ENCODE results near the gene COX7C.
"Not testable (repeated sequence)": the region's sequence is repeated elsewhere in the genome, so short reads cannot be mapped to it uniquely, and the experiment has no call there.

Gene COX7C

GRCh38 chr5:86617756-86618576 is at the start of gene COX7C:
Gene COX7C (plus strand): TSS chr5:86617941. CDS start chr5:86618056, 115 bp downstream.
- peak within 1 kb of the TSS; percentile 97 for H3K27ac Mint-ChIP-seq
- ATAC-seq = peak; percentile 99
- H3K4me3 Mint-ChIP-seq = peak within 1 kb of the TSS; percentile 100
- peaks cover 3% of the 10 kb centered on the region for H3K9me3 Mint-ChIP-seq
- peaks cover 10% of the 10 kb centered on the region for H3K27me3 Mint-ChIP-seq
- peaks cover 6% of the 10 kb centered on the region for H3K4me1 Mint-ChIP-seq
- peaks cover 35% of the 10 kb centered on the region for H3K36me3 Mint-ChIP-seq

- H3K27me3 Mint-ChIP-seq, H3K4me3 Mint-ChIP-seq, ATAC-seq, H3K27ac Mint-ChIP-seq, H3K9me3 Mint-ChIP-seq, H3K4me1 Mint-ChIP-seq, H3K36me3 Mint-ChIP-seq: not testable (repeated sequence)
These were observed 48.0 kb upstream of the COX7C start for GRCh38 chr5:86569522-86570426.

GRCh38 chr5:86570427-86571083 is 47.2 kb upstream of the COX7C start:
- Mint-ChIP-seq H3K4me3 (no peak overlapping the region), H3K9me3 (no peaks in the 10 kb centered on the region), H3K36me3 (no peaks in the 10 kb centered on the region), H3K27me3 (no peaks in the 10 kb centered on the region), H3K27ac (no peak overlapping the region), H3K4me1 (no peaks in the 10 kb centered on the region)
- ATAC-seq = no peak

- not testable (repeated sequence) for H3K4me3 Mint-ChIP-seq, H3K4me1 Mint-ChIP-seq, H3K27ac Mint-ChIP-seq, H3K9me3 Mint-ChIP-seq, ATAC-seq, H3K36me3 Mint-ChIP-seq, H3K27me3 Mint-ChIP-seq
These were observed 46.6 kb upstream of the COX7C start for GRCh38 chr5:86571109-86571508.

- Mint-ChIP-seq H3K27ac (no peak overlapping the region), H3K27me3 (no peaks in the 10 kb centered on the region), H3K4me3 (no peak overlapping the region), H3K36me3 (no peaks in the 10 kb centered on the region), H3K4me1 (no peaks in the 10 kb centered on the region), H3K9me3 (no peaks in the 10 kb centered on the region)
- ATAC-seq = no peak
These were observed 44.8 kb upstream of the COX7C start for GRCh38 chr5:86572825-86573517.

GRCh38 chr5:86579502-86579901 is 38.2 kb upstream of the COX7C start:
- Mint-ChIP-seq H3K27ac (no peak overlapping the region), H3K9me3 (no peaks in the 10 kb centered on the region), H3K4me3 (no peak overlapping the region), H3K27me3 (peaks cover 9% of the 10 kb centered on the region), H3K4me1 (no peaks in the 10 kb centered on the region), H3K36me3 (no peaks in the 10 kb centered on the region)
- ATAC-seq = no peak

- Mint-ChIP-seq H3K27me3 (peaks cover 37% of the 10 kb centered on the region), H3K9me3 (no peaks in the 10 kb centered on the region), H3K27ac (no peak overlapping the region), H3K4me1 (no peaks in the 10 kb centered on the region), H3K4me3 (no peak overlapping the region), H3K36me3 (no peaks in the 10 kb centered on the region)
- ATAC-seq = no peak
These were observed 21.3 kb upstream of the COX7C start for GRCh38 chr5:86596476-86596875.

- ATAC-seq = no peak
- Mint-ChIP-seq H3K27me3 (peaks cover 10% of the 10 kb centered on the region), H3K4me1 (no peaks in the 10 kb centered on the region), H3K4me3 (no peak overlapping the region), H3K27ac (no peak overlapping the region), H3K9me3 (peaks cover 3% of the 10 kb centered on the region), H3K36me3 (no peaks in the 10 kb centered on the region)
These were observed 11.9 kb upstream of the COX7C start for GRCh38 chr5:86605881-86606280.

GRCh38 chr5:86613455-86613854 is 4.3 kb upstream of the COX7C start:
- ATAC-seq = no peak
- Mint-ChIP-seq H3K4me1 (peaks cover 6% of the 10 kb centered on the region), H3K4me3 (no peak overlapping the region), H3K27me3 (peaks cover 31% of the 10 kb centered on the region), H3K36me3 (peaks cover 6% of the 10 kb centered on the region), H3K9me3 (peaks cover 6% of the 10 kb centered on the region), H3K27ac (no peak overlapping the region)

- peaks cover 31% of the 10 kb centered on the region for H3K36me3 Mint-ChIP-seq
- ATAC-seq = no peak
These were observed 409 bp upstream of the COX7C start for GRCh38 chr5:86617309-86617755.

GRCh38 chr5:86623785-86624483 is 6.2 kb downstream of the COX7C start:
- ATAC-seq = no peak
- Mint-ChIP-seq H3K36me3 (peaks cover 29% of the 10 kb centered on the region), H3K27me3 (peaks cover 17% of the 10 kb centered on the region), H3K27ac (no peak overlapping the region), H3K9me3 (no peaks in the 10 kb centered on the region), H3K4me3 (no peak overlapping the region), H3K4me1 (no peaks in the 10 kb centered on the region)

More at GRCh38 chr5:86617309-86617755, 409 bp upstream of the COX7C start:
- peaks cover 11% of the 10 kb centered on the region for H3K27me3 Mint-ChIP-seq
- H3K4me3 Mint-ChIP-seq = peak overlapping the region; percentile 100
- peaks cover 6% of the 10 kb centered on the region for H3K4me1 Mint-ChIP-seq
- peak overlapping the region; percentile 97 for H3K27ac Mint-ChIP-seq
- peaks cover 3% of the 10 kb centered on the region for H3K9me3 Mint-ChIP-seq

- H3K36me3 Mint-ChIP-seq = peaks cover 26% of the 10 kb centered on the region
- H3K27ac Mint-ChIP-seq = no peak overlapping the region
- H3K9me3 Mint-ChIP-seq = no peaks in the 10 kb centered on the region
- H3K4me3 Mint-ChIP-seq = no peak overlapping the region
- peaks cover 25% of the 10 kb centered on the region for H3K27me3 Mint-ChIP-seq
- no peaks in the 10 kb centered on the region for H3K4me1 Mint-ChIP-seq
- ATAC-seq = no peak
These were observed 7.4 kb downstream of the COX7C start for GRCh38 chr5:86625148-86625547.

- Mint-ChIP-seq H3K9me3 (no peaks in the 10 kb centered on the region), H3K4me3 (no peak overlapping the region), H3K27me3 (peaks cover 34% of the 10 kb centered on the region), H3K36me3 (peaks cover 16% of the 10 kb centered on the region), H3K4me1 (no peaks in the 10 kb centered on the region), H3K27ac (no peak overlapping the region)
- no peak for ATAC-seq
These were observed 8.4 kb downstream of the COX7C start for GRCh38 chr5:86626149-86626548.

- Mint-ChIP-seq H3K27ac (no peak overlapping the region), H3K4me3 (no peak overlapping the region), H3K4me1 (no peaks in the 10 kb centered on the region), H3K36me3 (no peaks in the 10 kb centered on the region), H3K27me3 (peaks cover 40% of the 10 kb centered on the region), H3K9me3 (no peaks in the 10 kb centered on the region)
- ATAC-seq = no peak
These were observed 13.4 kb downstream of the COX7C start for GRCh38 chr5:86631165-86631564.

Data from stimulated activated memory B cell treated with anti-CD40 and anti-IgM and Interleukin-4, amounts not matched to agents 10 μg/mL and 1 μg/mL and 100 μg/mL, for 72 hours (primary cell).